SK-N-SH (cell line): ENCODE results near the gene TBX6. TPM values are rescaled to one million over a fixed set of nuclear protein-coding genes. Genes with fewer than 3 reads are reported as not detected.

ENCODE experiments used
- CTCF ChIA-PET: fragments of 300-600, 350-600 bp; formaldehyde crosslinking; extraction: SDS; loops from one replicate; lab custom pipeline; 2021; lab: Yijun Ruan, JAX
- POLR2A ChIA-PET: fragments of 350-600 bp; sonication (Branson Sonifier 250); formaldehyde crosslinking; extraction: SDS; loops from one replicate; lab custom pipeline; 2020; ENCODE audit warnings: antibody characterized with exemption, inconsistent platforms; lab: Yijun Ruan, JAX
- DNase-seq: peaks from one replicate; pipeline ENCODE4 v3.0.0; 2012
- H2AFZ ChIP-seq: fragments of 200-600 bp; sonication (generic); 2 replicates; pipeline ENCODE4 v1.8.1; 2016; ENCODE audit warnings: antibody characterized with exemption, mild to moderate bottlenecking, low read depth
- H3F3A ChIP-seq: fragments of 200-600 bp; sonication (generic); replicated peaks from 2 replicates; pipeline ENCODE3; 2016; ENCODE audit warnings: antibody characterized with exemption, mild to moderate bottlenecking; ENCODE audit not compliant: insufficient read depth
- H3K27ac ChIP-seq, 2 experiments: fragments of 200-500 bp in 1 of 2; fragments of 200-600 bp in 1 of 2; sonication (Bioruptor generic) in 1 of 2; sonication (generic), shearing (Covaris generic) in 1 of 2; 2 replicates each; pipeline versions ENCODE4 v1.5.1 to v1.6.1; 2014 to 2016; ENCODE audit warnings: low read depth in 2 of 2, inconsistent platforms in 1 of 2, low read length in 1 of 2, mild to moderate bottlenecking in 1 of 2, mixed read lengths in 1 of 2
- H3K27me3 ChIP-seq: fragments of 200-600 bp; sonication (generic), shearing (Covaris generic); 2 replicates; pipeline ENCODE4 v1.6.1; 2016; ENCODE audit warnings: mixed run types; ENCODE audit not compliant: insufficient read depth
- H3K36me3 ChIP-seq, 2 experiments: fragments of 200-500 bp in 1 of 2; fragments of 200-600 bp in 1 of 2; sonication (Bioruptor generic) in 1 of 2; sonication (generic) in 1 of 2; replicated peaks in 1 of 2; 2 replicates each; pipeline versions ENCODE3 to v1.5.1; 2014 to 2016; ENCODE audit warnings: low read length in 1 of 2, mild to moderate bottlenecking in 1 of 2; ENCODE audit not compliant: insufficient read depth in 2 of 2, control insufficient read depth in 1 of 2
- H3K4me1 ChIP-seq, 2 experiments: fragments of 200-500 bp in 1 of 2; fragments of 200-600 bp in 1 of 2; sonication (Bioruptor generic) in 1 of 2; sonication (generic), shearing (Covaris generic) in 1 of 2; 2 replicates each; pipeline versions ENCODE4 v1.5.1 to v1.6.1; 2014 to 2016; ENCODE audit warnings: low read depth in 1 of 2, low read length in 1 of 2, mixed run types in 1 of 2; ENCODE audit not compliant: insufficient read depth in 2 of 2, control insufficient read depth in 1 of 2
- H3K4me2 ChIP-seq: fragments of 200-600 bp; sonication (generic), shearing (Covaris generic); 2 replicates; pipeline ENCODE4 v1.6.1; 2017; ENCODE audit warnings: mixed run types
- H3K4me3 ChIP-seq, 2 experiments: fragments of 200-500 bp in 1 of 2; fragments of 200-600 bp in 1 of 2; sonication (Bioruptor generic) in 1 of 2; sonication (generic), shearing (Covaris generic) in 1 of 2; 2 replicates each; pipeline versions ENCODE4 v1.5.1 to v1.8.1; 2014 to 2016; ENCODE audit warnings: low read depth in 2 of 2, inconsistent platforms in 1 of 2, low read length in 1 of 2, mild to moderate bottlenecking in 1 of 2, mixed read lengths in 1 of 2, moderate library complexity in 1 of 2
- H3K79me2 ChIP-seq: fragments of 200-600 bp; sonication (generic); 2 replicates; pipeline ENCODE4 v1.8.1; 2017; ENCODE audit warnings: mild to moderate bottlenecking; ENCODE audit not compliant: insufficient read depth
- H3K9ac ChIP-seq: fragments of 200-600 bp; sonication (generic); 2 replicates; pipeline ENCODE4 v1.6.1; 2017; ENCODE audit warnings: mixed run types
- H3K9me2 ChIP-seq: fragments of 200-600 bp; sonication (generic); 2 replicates; pipeline ENCODE4 v1.6.1; 2017; ENCODE audit warnings: mixed run types
- H3K9me3 ChIP-seq: fragments of 200-600 bp; sonication (generic); 2 replicates; pipeline ENCODE4 v1.6.1; 2017; ENCODE audit warnings: mixed run types, mild to moderate bottlenecking, moderate library complexity
- H4K20me1 ChIP-seq: fragments of 200-600 bp; sonication (generic); 2 replicates; pipeline ENCODE4 v1.6.1; 2017; ENCODE audit warnings: mild to moderate bottlenecking, mixed run types; ENCODE audit not compliant: insufficient read depth
- EP300 ChIP-seq, 2 experiments: IDR thresholded peaks; 2 replicates each; pipeline versions ENCODE4 v1.4.0 to v1.6.1; 2012; ENCODE audit warnings: borderline replicate concordance in 1 of 2, low read depth in 1 of 2, low read length in 1 of 2
- EZH2phosphoT487 ChIP-seq: fragments of 200-600 bp; sonication (generic); IDR thresholded peaks from 2 replicates; pipeline ENCODE4 v1.6.1; 2017; ENCODE audit warnings: low read depth, mixed run types, mild to moderate bottlenecking, antibody characterized with exemption, moderate library complexity, borderline replicate concordance
- FOXM1 ChIP-seq: IDR thresholded peaks from 2 replicates; pipeline ENCODE4 v1.4.0; 2012; ENCODE audit warnings: low read depth, mild to moderate bottlenecking
- GABPA ChIP-seq: IDR thresholded peaks from 2 replicates; pipeline ENCODE4 v1.4.0; 2012; ENCODE audit warnings: low read depth, mild to moderate bottlenecking
- GATA2 ChIP-seq: sonication (generic); formaldehyde crosslinking; IDR thresholded peaks from 2 replicates; pipeline ENCODE4 v1.5.0; 2020; ENCODE audit warnings: mild to moderate bottlenecking, missing genetic modification reagents
- NRF1 ChIP-seq: IDR thresholded peaks from 2 replicates; pipeline ENCODE4 v1.6.1; 2012; ENCODE audit warnings: low read depth, mild to moderate bottlenecking, low read length
- POLR2AphosphoS5 ChIP-seq: IDR thresholded peaks from 2 replicates; pipeline ENCODE4 v1.6.1; 2012; ENCODE audit warnings: low read depth, low read length
- RAD21 ChIP-seq: IDR thresholded peaks from 2 replicates; pipeline ENCODE4 v1.6.1; 2012; ENCODE audit warnings: mild to moderate bottlenecking, low read length
- SIN3A ChIP-seq: IDR thresholded peaks from 2 replicates; pipeline ENCODE4 v1.6.1; 2012; ENCODE audit warnings: low read depth, mild to moderate bottlenecking, low read length, moderate library complexity, borderline replicate concordance
- SMC3 ChIP-seq: IDR thresholded peaks from 2 replicates; pipeline ENCODE4 v1.6.1; 2012; ENCODE audit warnings: low read depth, low read length, improper control_type of control experiment
- TCF12 ChIP-seq: IDR thresholded peaks from 2 replicates; pipeline ENCODE4 v1.4.0; 2012
- TEAD4 ChIP-seq: IDR thresholded peaks from 2 replicates; pipeline ENCODE4 v1.4.0; 2012; ENCODE audit warnings: mild to moderate bottlenecking, borderline replicate concordance; ENCODE audit not compliant: insufficient read depth
- WGBS: methylation state at CpG from one replicate; pipeline ENCODE4 v1.1.6; 2017; ENCODE audit warnings: low lambda C conversion rate; 5-methylcytosine and 5-hydroxymethylcytosine counted together
- polyA plus RNA-seq, 3 experiments: library from polyadenylated mRNA; depleted of rRNA; stranded (reverse); fragments of >200 nt; gene quantifications; 2 replicates each; pipeline ENCODE4 v1.2.3, GENCODE V29; 2012
- TF ChIP-seq, protein P1 (sequence below): IDR thresholded peaks from 2 replicates; pipeline ENCODE4 v1.4.0; 2012; ENCODE audit warnings: low read depth
- TF ChIP-seq, protein P2 (sequence below): fragments of 150-350 bp; IDR thresholded peaks from 2 replicates; pipeline ENCODE4 v1.6.1; 2017; ENCODE audit warnings: antibody characterized with exemption, low read length, low read depth, borderline replicate concordance
- TF ChIP-seq, protein P3 (sequence below): fragments of 150-350 bp; IDR thresholded peaks from 2 replicates; pipeline ENCODE4 v1.6.1; 2016; ENCODE audit warnings: mild to moderate bottlenecking, low read depth, low read length
- TF ChIP-seq, protein P4 (sequence below): IDR thresholded peaks from 2 replicates; pipeline ENCODE4 v1.4.0; 2012; ENCODE audit warnings: low read depth, borderline replicate concordance
- TF ChIP-seq, protein P5 (sequence below): IDR thresholded peaks from 2 replicates; pipeline ENCODE4 v1.4.0; 2012; ENCODE audit warnings: low read depth, borderline replicate concordance

Gene TBX6
- polyA plus RNA-seq, 1 of the 3 experiments (the other 2 are of a cell fraction), result 0.18 TPM

DNA sequence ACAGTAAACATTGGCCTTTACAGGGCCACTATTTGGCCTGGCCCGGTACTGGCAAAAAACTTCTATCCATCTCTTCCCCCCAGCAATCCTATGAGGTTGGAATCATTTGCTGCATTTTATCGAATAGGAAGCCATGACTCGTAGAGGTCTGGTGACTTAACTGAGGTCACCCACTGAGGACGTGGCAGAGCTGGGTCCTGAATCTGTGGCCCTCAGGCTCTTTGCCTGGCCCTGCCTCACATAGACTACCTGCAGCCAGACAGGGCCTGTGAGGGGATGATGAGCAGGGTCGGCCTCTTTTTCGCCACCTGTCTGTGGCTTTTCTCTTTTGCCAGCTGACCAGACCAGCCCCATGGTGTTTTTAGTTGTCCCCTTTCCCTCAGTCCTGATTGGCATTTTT lies 14.1 kb downstream of the TBX6 start:
- Histone ChIP-seq H3K27me3 (no peaks in the 10 kb centered on the region), H3K27ac (peak overlapping the region in 1 of 2 experiments; percentile 90; a peak in 1 of 4 replicates), H3K4me2 (peak overlapping the region; percentile 89), H3K9ac (peak overlapping the region; percentile 88; the same call in 1 of the 2 replicates), H3K79me2 (peaks cover 78% of the 10 kb centered on the region), H2AFZ (no peak overlapping the region), H3K4me3 (peak overlapping the region; percentile 76 to 78; a peak in 3 of 4 replicates), H4K20me1 (peaks cover 43% of the 10 kb centered on the region), H3K9me3 (no peaks in the 10 kb centered on the region), H3K4me1 (peaks cover 5 to 18% of the 10 kb centered on the region in 2 experiments; a peak in 3 of 4 replicates)
- DNase-seq, result no peak
- no peak for TF ChIP-seq EP300 (IDR thresholded peaks at IDR 0.05; ENCODE audit: borderline replicate concordance in 1 of 2, low read depth in 1 of 2, low read length in 1 of 2)
- no peak for TF ChIP-seq GATA2
- no peak for TF ChIP-seq FOXM1
- TF ChIP-seq NRF1, result no peak
- TF ChIP-seq GABPA, result no peak
- TF ChIP-seq, protein P1, sequence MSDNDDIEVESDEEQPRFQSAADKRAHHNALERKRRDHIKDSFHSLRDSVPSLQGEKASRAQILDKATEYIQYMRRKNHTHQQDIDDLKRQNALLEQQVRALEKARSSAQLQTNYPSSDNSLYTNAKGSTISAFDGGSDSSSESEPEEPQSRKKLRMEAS, result no peak
- TF ChIP-seq SMC3, result no peak
- TF ChIP-seq RAD21, result no peak
- TF ChIP-seq, protein P2, sequence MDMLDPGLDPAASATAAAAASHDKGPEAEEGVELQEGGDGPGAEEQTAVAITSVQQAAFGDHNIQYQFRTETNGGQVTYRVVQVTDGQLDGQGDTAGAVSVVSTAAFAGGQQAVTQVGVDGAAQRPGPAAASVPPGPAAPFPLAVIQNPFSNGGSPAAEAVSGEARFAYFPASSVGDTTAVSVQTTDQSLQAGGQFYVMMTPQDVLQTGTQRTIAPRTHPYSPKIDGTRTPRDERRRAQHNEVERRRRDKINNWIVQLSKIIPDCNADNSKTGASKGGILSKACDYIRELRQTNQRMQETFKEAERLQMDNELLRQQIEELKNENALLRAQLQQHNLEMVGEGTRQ, result no peak
- no peak for TF ChIP-seq POLR2AphosphoS5
- TF ChIP-seq, protein P3, sequence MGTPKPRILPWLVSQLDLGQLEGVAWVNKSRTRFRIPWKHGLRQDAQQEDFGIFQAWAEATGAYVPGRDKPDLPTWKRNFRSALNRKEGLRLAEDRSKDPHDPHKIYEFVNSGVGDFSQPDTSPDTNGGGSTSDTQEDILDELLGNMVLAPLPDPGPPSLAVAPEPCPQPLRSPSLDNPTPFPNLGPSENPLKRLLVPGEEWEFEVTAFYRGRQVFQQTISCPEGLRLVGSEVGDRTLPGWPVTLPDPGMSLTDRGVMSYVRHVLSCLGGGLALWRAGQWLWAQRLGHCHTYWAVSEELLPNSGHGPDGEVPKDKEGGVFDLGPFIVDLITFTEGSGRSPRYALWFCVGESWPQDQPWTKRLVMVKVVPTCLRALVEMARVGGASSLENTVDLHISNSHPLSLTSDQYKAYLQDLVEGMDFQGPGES, result no peak
- no peak for TF ChIP-seq SIN3A
- no peak for TF ChIP-seq EZH2phosphoT487
- TF ChIP-seq, protein P4, sequence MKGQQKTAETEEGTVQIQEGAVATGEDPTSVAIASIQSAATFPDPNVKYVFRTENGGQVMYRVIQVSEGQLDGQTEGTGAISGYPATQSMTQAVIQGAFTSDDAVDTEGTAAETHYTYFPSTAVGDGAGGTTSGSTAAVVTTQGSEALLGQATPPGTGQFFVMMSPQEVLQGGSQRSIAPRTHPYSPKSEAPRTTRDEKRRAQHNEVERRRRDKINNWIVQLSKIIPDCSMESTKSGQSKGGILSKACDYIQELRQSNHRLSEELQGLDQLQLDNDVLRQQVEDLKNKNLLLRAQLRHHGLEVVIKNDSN, result no peak
- no peak for TF ChIP-seq TCF12
- no peak for TF ChIP-seq TEAD4
- TF ChIP-seq, protein P5, sequence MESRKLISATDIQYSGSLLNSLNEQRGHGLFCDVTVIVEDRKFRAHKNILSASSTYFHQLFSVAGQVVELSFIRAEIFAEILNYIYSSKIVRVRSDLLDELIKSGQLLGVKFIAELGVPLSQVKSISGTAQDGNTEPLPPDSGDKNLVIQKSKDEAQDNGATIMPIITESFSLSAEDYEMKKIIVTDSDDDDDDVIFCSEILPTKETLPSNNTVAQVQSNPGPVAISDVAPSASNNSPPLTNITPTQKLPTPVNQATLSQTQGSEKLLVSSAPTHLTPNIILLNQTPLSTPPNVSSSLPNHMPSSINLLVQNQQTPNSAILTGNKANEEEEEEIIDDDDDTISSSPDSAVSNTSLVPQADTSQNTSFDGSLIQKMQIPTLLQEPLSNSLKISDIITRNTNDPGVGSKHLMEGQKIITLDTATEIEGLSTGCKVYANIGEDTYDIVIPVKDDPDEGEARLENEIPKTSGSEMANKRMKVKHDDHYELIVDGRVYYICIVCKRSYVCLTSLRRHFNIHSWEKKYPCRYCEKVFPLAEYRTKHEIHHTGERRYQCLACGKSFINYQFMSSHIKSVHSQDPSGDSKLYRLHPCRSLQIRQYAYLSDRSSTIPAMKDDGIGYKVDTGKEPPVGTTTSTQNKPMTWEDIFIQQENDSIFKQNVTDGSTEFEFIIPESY, result no peak
- TF ChIP-seq, all 33 proteins: peak for 0
- H3K36me3 ChIP-seq, result peaks cover 37% of the 10 kb centered on the region in 2 experiments
- peaks cover 34% of the 10 kb centered on the region for H3F3A ChIP-seq
- POLR2A ChIA-PET, result interaction anchor here (3.0 kb wide), 1 partner anchor 14 kb away, joined by 10 read pairs; the partner anchor contains the start of gene TBX6
- CTCF ChIA-PET, result interaction anchor here (1.5 to 4.4 kb wide), 2 partner anchors 14 to 61 kb away, joined by 3 to 31 read pairs; partner anchors contain the start of gene TBX6
- WGBS, result 64% methylated on average over 6 of the region's 6 CpGs
- H3K9me2 ChIP-seq, result no peaks in the 10 kb centered on the region
